Heart left ventricle (tissue), 16 donors: ENCODE results near the gene STK32C. TPM values are rescaled to one million over a fixed set of nuclear protein-coding genes. Genes with fewer than 3 reads are reported as not detected.
A peak's percentile ranks its signal among the peaks of the same experiment; 100 is the strongest.

Experiments used
- ATAC-seq, 4 donors: fragments of 200-7000 bp; cut with Tn5 transposase; one replicate each; pipeline ENCODE4 v1.9.1; 2020 to 2022; ENCODE audit warnings: moderate library complexity in 4 of 4, mild to moderate bottlenecking in 3 of 4, moderate number of reproducible peaks in 1 of 4
- DNase-seq, 5 donors: peaks; one replicate each; pipeline ENCODE4 v3.0.0-alpha.2; 2020
- H3K27ac ChIP-seq, 12 donors: fragments of 200-600 bp; sonication (generic) in 4 of 12; one replicate each; pipeline versions ENCODE4 v1.5.0 to v1.8.0; 2016 to 2022; ENCODE audit warnings: mild to moderate bottlenecking in 2 of 12
- H3K27me3 ChIP-seq, 9 donors: fragments of 200-600 bp; sonication (generic) in 2 of 9; one replicate each; pipeline versions ENCODE4 v1.5.1 to v1.8.0; 2016 to 2022; ENCODE audit warnings: mild to moderate bottlenecking in 3 of 9
- H3K36me3 ChIP-seq, 9 donors: fragments of 200-600 bp; sonication (generic) in 2 of 9; one replicate each; pipeline versions ENCODE4 v1.5.0 to v1.8.0; 2018 to 2022; ENCODE audit warnings: mild to moderate bottlenecking in 2 of 9
- H3K4me1 ChIP-seq, 12 donors: fragments of 200-600 bp; sonication (generic) in 4 of 12; one replicate each; pipeline versions ENCODE4 v1.5.0 to v1.8.0; 2016 to 2022; ENCODE audit warnings: mild to moderate bottlenecking in 3 of 12
- H3K4me3 ChIP-seq, 12 donors: fragments of 200-600 bp; sonication (generic) in 4 of 12; one replicate each; pipeline versions ENCODE4 v1.5.0 to v1.8.0; 2017 to 2022; ENCODE audit warnings: mild to moderate bottlenecking in 9 of 12, moderate library complexity in 4 of 12
- H3K9me3 ChIP-seq, 12 donors: fragments of 200-600 bp; sonication (generic) in 4 of 12; one replicate each; pipeline versions ENCODE4 v1.5.0 to v1.8.0; 2016 to 2022; ENCODE audit warnings: mild to moderate bottlenecking in 1 of 12
- CTCF ChIP-seq, 12 donors: fragments of 200-600 bp; sonication (generic) in 4 of 12; IDR thresholded peaks; one replicate each; pipeline versions ENCODE4 v1.5.0 to v1.8.0; 2018 to 2022; ENCODE audit warnings: antibody characterized with exemption in 12 of 12, mild to moderate bottlenecking in 5 of 12
- POLR2A ChIP-seq, 2 donors: fragments of 450-650 bp; IDR thresholded peaks; one replicate each; pipeline ENCODE4 v1.6.1; 2017; ENCODE audit warnings: antibody characterized with exemption in 2 of 2, mild to moderate bottlenecking in 2 of 2, moderate library complexity in 2 of 2
- WGBS, 4 donors: extraction: QIAGEN DNeasy Blood & Tissue Kit in 2 of 4; methylation state at CpG; one replicate each; pipeline versions ENCODE4 v1.1.5 to v1.1.7; 2013 to 2018; 5-methylcytosine and 5-hydroxymethylcytosine counted together
- intact Hi-C, 10 donors: fragments of 100-400 bp; cut with DNase I; formaldehyde crosslinking; loops; one replicate each; pipeline versions ENCODE4 v1.11.1 to v1.14.2; 2022
- polyA plus RNA-seq, 2 donors: library from polyadenylated mRNA; stranded (reverse); fragments of 200-250 nt; gene quantifications; one replicate each; pipeline ENCODE4 v1.2.3, GENCODE V29; 2013
- total RNA-seq, 9 donors: library from RNA; depleted of rRNA in 2 of 9; stranded (reverse); fragments of >200 nt in 2 of 9; fragmentation: NEBNext Ultra II Directional in 3 of 9; extraction: Animal tissue kit (Norgen Biotek cat#: 25700) in 3 of 9; gene quantifications; one replicate each; pipeline versions ENCODE4 v1.1.0 to v1.2.4, GENCODE V29; 2016 to 2023
- donor health status: ischemic (EF 13 %, LVEDD 7.1; RV severe dilation, severe dysfunction).
- donor health status: healthy with polysubstance abuse.
- donor health status: DM: no; HTN: yes; CAD: no.
- donor health status: DM: no; HTN: no; CAD: no.
- donor health status: ischemic (EF 25% LVEDD 6.9; RV normal size, moderate dysfunction).
- donor health status: ischemic (EF 25% LVEDD 5.7; RV mildly dilated, moderate dysfunction).
- donor health status: healthy.
- donor health status: DM: yes; HTN: yes; CAD: no.
- donor health status: ischemic (EF 35%, LVEDD 5.7; RV mildly dilated, moderate dysfunction).
- donor health status: nonischemic (EF 11% LVEDD 7.7; RV severe dilation, severe dysfunction).
- donor health status: DM: yes; HTN: yes; CAD: no.
- donor health status: PGD.
- donor health status: ischemic (EF 29% LVEDD 5.4; RV normal size, mild dysfunction).
- donor health status: nonischemic (EF 23%, LVEDD 6.1; RV moderate dilation, normal function).

The STK32C gene
- total and polyA plus RNA-seq, 11 donors, result 3.8 to 9.8 (median 6.2) TPM

- WGBS, 4 donors, result 70 to 72% (median 71%) methylated on average over 19 of the region's 19 CpGs
- H3K27me3 ChIP-seq, result peaks cover 0 to 17% (median 0%) of the 10 kb centered on the region in 9 donors
- ATAC-seq, result peak in 1 of 4 donors; percentile 4
- intact Hi-C loops, result no loop called here
- no peaks in the 10 kb centered on the region for H3K36me3 ChIP-seq
- H3K9me3 ChIP-seq, result no peaks in the 10 kb centered on the region
- no peak overlapping the region for H3K4me3 ChIP-seq
- TF ChIP-seq POLR2A (IDR thresholded peaks at IDR 0.05), result no peak
- no peak for TF ChIP-seq CTCF (IDR thresholded peaks at IDR 0.05)
- H3K4me1 ChIP-seq, result peaks cover 0 to 32% (median 14%) of the 10 kb centered on the region in 12 donors
- no peak overlapping the region for H3K27ac ChIP-seq
- DNase-seq, result peak in 2 of 5 donors; percentile 10 to 19
Measured at GRCh38 chr10:132176623-132177500, 130.9 kb downstream of the STK32C start.

GRCh38 chr10:132175907-132176581 is 131.7 kb downstream of the STK32C start:
- WGBS, 4 donors, result 7 to 25% (median 13%) methylated on average over 11 to 16 of the region's 16 CpGs
- Histone ChIP-seq H3K4me1 (peaks cover 0 to 32% (median 14%) of the 10 kb centered on the region in 12 donors), H3K36me3 (no peaks in the 10 kb centered on the region), H3K9me3 (no peaks in the 10 kb centered on the region), H3K27ac (no peak overlapping the region), H3K27me3 (peaks cover 0 to 17% (median 0%) of the 10 kb centered on the region in 9 donors), H3K4me3 (no peak overlapping the region)
- no peak for TF ChIP-seq CTCF (IDR thresholded peaks at IDR 0.05)
- no peak for TF ChIP-seq POLR2A (IDR thresholded peaks at IDR 0.05)
- ATAC-seq, result peak in 3 of 4 donors; percentile 28 to 47 (median 35)
- intact Hi-C loops, result no loop called here
- peak in 3 of 5 donors; percentile 32 to 55 (median 42) for DNase-seq

GRCh38 chr10:132175408-132175807 is 132.3 kb downstream of the STK32C start:
- Histone ChIP-seq H3K36me3 (peaks cover 0 to 3% (median 0%) of the 10 kb centered on the region in 9 donors), H3K4me3 (no peak overlapping the region), H3K4me1 (peaks cover 0 to 32% (median 14%) of the 10 kb centered on the region in 12 donors), H3K9me3 (no peaks in the 10 kb centered on the region), H3K27me3 (peaks cover 0 to 17% (median 0%) of the 10 kb centered on the region in 9 donors), H3K27ac (no peak overlapping the region)
- ATAC-seq (no peak), DNase-seq (peak in 3 of 5 donors; percentile 5 to 20 (median 15))
- 39 to 54% (median 50%) methylated on average over 6 of the region's 6 CpGs for WGBS, 4 donors
- TF ChIP-seq POLR2A (IDR thresholded peaks at IDR 0.05) (no peak), CTCF (IDR thresholded peaks at IDR 0.05) (no peak)
- intact Hi-C loops, result no loop called here

- TF ChIP-seq POLR2A (IDR thresholded peaks at IDR 0.05) (no peak), CTCF (IDR thresholded peaks at IDR 0.05) (no peak)
- DNase-seq (peak in 1 of 5 donors; percentile 29), ATAC-seq (no peak)
- intact Hi-C loops, result no loop called here
- Histone ChIP-seq H3K27ac (no peak overlapping the region), H3K9me3 (no peaks in the 10 kb centered on the region), H3K27me3 (peaks cover 0 to 17% (median 0%) of the 10 kb centered on the region in 9 donors), H3K36me3 (peaks cover 0 to 8% (median 0%) of the 10 kb centered on the region in 9 donors), H3K4me1 (peaks cover 0 to 24% (median 14%) of the 10 kb centered on the region in 12 donors), H3K4me3 (no peak overlapping the region)
- 84 to 93% (median 92%) methylated on average over 11 of the region's 11 CpGs for WGBS, 4 donors
Measured at GRCh38 chr10:132174237-132174636, 133.5 kb downstream of the STK32C start.
